ENCODE measurements around the gene FLRT2. TPM values are rescaled to one million over a fixed set of nuclear protein-coding genes. Genes with fewer than 3 reads are reported as not detected.

The FLRT2 gene, protein sequence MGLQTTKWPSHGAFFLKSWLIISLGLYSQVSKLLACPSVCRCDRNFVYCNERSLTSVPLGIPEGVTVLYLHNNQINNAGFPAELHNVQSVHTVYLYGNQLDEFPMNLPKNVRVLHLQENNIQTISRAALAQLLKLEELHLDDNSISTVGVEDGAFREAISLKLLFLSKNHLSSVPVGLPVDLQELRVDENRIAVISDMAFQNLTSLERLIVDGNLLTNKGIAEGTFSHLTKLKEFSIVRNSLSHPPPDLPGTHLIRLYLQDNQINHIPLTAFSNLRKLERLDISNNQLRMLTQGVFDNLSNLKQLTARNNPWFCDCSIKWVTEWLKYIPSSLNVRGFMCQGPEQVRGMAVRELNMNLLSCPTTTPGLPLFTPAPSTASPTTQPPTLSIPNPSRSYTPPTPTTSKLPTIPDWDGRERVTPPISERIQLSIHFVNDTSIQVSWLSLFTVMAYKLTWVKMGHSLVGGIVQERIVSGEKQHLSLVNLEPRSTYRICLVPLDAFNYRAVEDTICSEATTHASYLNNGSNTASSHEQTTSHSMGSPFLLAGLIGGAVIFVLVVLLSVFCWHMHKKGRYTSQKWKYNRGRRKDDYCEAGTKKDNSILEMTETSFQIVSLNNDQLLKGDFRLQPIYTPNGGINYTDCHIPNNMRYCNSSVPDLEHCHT
- total RNA-seq, result 86.5 and 139 TPM in 2 replicates

DNA sequence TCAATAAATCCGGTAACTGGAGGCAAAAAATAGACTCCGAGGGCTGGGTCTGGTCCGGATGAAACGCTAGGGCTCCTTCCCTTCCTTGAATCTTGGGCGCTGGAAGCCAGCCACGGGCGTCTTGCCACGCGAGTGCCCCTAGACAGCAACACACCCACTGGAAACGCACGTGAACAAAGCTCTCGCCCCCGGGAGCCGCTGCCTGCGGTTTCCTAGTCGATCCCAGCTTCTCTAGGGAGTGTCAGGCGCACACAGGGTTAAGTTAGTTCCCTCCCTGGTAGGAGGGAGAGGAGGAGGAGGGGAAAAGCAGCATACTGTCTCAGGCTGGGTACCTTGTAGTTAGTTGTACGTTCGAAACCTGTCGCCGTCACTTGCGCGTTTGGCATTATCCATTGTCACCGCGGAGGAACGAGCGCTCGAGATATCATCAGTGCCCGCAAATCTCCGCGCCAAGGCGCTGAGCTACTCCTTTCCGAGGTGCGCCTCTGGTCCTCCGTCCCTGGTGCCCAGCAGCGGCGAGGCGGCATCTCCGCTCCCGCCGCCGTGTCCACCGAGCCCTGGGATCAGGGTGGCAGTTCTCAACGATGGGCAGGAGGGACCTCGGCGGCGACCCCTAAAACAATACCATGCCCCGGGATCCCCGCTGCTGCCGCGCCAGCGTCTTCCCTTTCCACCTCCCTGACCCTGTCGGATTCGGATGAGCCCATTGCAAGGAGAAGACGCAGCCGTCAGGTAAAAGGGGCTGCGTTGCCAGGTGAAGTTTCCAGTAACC lies at the start of gene FLRT2:
Gene FLRT2 (plus strand): TSS at position 342 of the 772 bp plus-strand sequence. CDS start 91,371 bp downstream, outside the sequence.
- peak; percentile 90 to 98 for DNase-seq (ENCODE audit: low read depth in 2 of 2)

DNA sequence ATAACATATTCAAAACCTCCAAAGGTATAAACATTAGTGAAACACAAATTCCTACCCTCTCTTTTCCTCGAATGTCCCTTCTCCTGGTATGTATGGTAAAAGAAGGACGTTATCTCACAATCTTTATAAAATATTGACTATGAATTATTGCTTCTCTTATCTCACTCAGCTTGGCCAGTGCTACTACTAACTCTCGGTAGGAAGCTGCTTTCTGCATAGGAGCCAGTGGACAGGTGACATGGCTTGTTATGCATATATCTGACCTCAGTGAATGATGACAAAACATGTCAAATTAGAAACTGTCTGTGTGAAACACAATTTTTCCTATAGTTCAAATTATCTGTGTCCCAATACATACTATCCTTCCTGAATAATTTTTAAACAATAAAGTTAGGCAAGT lies 48.5 kb upstream of the FLRT2 start:
- DNase-seq (ENCODE audit: low read depth in 2 of 2), result no peak

DNA sequence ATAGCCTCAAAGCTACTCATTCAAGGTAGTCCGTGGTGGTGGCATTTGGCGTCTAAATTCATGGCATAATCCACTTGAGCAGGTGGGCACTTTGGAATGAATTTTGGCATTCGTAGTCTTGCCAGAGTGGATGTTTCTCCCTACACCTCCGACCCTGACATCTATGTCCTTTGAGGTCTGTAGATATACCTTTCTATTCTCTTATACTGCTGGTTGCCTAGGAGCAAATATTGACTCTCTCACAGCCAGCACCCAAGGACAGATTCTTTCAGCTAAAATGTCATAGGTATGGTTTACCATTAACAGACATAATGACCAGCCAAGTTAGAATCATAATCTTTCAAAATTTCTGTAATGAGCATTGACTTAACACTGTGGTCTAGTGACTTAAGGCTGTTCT lies 47.4 kb upstream of the FLRT2 start:
- DNase-seq (ENCODE audit: low read depth in 2 of 2), result no peak

DNA sequence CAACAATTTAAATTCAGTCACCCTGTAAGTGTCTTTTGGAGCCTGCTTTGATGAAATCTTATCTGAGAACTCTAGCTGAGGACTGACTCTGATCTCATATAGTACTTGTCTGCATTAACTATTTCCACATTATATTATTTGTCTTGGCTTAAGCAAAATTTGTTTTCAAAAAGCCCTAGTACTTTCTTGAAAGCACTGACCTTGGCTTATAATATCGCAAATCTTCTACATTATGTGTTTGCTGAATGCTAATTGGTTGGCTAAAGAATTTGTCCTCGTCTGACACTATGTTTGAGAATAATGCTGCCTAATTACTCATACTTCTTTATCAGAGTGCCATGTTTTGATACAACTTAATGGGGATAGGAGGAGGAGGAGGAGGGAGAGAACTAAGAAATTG lies 46.9 kb upstream of the FLRT2 start:
- DNase-seq (ENCODE audit: low read depth in 2 of 2), result no peak

DNA sequence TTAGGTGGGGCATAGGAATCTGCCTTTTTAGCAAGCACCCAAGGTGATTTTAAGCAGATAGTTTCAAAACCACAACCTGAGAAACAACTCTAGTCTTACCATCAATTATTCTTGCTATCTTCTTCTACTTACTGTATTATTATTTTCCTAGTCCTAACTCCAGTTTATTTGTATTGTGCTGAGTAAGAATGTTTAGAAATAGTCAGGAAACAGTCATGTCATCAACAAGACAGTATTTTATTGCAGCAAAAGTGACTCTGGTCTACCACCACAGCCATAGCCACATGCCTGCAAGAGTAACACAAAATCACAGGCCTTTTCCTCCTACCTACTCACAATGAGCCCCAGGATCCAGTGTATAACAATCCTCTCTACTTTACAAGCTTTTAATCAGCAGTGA lies 46.3 kb upstream of the FLRT2 start:
- peak in 1 of 2 donors; percentile 10 for DNase-seq (ENCODE audit: low read depth in 2 of 2)

DNA sequence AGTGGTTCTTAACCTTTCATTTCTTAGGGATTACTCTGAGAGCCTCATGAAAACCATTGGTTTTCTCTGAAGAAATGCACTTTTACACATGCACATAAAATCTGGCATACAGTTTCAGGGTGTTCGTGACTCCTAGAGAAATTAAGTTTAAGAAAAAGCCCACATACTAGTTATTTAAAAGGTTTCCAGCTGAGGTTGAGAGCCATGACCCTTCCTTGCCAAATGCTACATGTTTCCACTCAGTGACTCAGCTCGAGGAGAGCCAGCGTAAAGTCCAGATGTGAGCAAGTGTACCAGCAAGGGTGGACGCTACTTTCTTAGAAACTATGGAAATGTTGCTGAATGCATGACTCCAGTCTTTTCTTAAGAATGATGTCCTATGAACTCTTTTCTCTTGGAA lies 42.7 kb upstream of the FLRT2 start:
- DNase-seq (ENCODE audit: low read depth in 2 of 2), result peak in 1 of 2 donors; percentile 3

DNA sequence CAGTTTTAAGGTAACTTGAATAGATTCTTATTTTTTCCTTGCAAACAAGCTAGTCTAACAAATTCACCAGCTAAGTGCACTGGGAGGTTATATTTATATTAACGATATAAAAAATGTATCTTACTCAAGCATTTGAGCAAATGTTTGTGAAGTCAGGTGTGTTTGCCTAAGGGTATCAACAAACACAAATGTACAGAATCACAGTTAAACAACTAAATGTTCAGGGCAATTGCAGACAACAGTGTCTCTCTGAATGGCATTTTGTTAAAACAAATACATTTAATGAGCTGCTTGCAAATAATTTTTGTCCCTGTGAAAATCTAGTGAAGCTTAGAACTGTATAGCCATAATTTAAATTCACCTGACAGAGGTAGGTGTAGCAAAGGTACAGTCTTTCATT lies 28.2 kb upstream of the FLRT2 start:
- DNase-seq (ENCODE audit: low read depth in 2 of 2), result no peak

DNA sequence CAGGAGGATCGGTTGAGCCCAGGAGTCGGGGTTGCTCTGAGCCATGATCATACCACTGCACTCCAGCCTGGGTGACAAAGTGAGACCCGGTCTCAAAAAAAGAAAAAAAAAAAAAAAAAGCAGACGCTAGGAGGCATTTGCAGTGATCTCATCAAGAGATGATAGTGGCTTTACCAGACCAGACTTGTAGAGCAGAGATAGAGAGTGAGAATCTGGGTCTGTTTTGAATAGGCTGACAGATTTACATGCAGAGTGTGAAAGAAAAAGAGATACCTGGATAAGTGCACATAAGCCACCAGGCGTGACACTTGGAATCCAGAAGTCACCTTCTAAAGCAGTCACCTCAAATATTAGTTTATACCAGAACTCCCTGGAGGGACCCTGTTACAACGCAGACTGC lies 21.1 kb upstream of the FLRT2 start:
- no peak for DNase-seq (ENCODE audit: low read depth in 2 of 2)

DNA sequence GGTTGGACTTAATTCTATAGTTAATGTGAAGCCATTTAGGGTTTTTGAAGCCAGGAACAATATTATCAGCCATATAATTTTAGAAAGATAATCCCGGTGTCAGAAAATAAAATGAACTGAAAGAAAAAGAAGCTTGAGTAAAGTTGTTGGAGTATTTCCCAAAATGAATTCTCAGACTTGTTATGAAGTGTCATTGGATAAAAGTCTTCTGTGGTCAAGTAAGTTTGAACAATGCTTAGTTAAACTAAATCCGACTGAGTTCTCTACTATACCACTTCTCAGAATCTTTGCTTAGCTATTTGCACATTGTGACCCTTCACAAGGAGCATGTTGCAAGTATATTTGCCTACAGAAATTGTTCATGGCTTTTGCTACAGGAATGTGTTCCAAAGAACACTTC lies 17.5 kb upstream of the FLRT2 start:
- no peak for DNase-seq (ENCODE audit: low read depth in 2 of 2)

DNA sequence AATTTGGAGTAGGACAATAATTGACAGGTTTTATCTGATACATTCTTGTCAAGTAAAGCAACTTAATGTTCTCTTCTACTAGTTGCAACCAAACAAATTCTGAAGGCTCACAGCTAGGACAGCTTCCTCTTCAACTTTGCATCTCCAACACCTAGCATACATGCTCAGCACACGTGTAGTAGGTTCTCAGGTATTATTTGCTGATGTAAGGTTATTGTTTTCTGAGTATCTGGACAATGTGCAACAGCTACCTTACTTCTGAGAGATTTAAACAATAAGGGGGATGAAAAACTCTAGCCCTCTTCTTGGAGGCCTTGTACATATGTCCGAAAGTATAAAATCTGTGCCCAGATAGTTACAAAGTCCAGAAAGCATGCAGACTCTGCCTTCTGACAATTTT lies 15.5 kb upstream of the FLRT2 start:
- no peak for DNase-seq (ENCODE audit: low read depth in 2 of 2)

DNA sequence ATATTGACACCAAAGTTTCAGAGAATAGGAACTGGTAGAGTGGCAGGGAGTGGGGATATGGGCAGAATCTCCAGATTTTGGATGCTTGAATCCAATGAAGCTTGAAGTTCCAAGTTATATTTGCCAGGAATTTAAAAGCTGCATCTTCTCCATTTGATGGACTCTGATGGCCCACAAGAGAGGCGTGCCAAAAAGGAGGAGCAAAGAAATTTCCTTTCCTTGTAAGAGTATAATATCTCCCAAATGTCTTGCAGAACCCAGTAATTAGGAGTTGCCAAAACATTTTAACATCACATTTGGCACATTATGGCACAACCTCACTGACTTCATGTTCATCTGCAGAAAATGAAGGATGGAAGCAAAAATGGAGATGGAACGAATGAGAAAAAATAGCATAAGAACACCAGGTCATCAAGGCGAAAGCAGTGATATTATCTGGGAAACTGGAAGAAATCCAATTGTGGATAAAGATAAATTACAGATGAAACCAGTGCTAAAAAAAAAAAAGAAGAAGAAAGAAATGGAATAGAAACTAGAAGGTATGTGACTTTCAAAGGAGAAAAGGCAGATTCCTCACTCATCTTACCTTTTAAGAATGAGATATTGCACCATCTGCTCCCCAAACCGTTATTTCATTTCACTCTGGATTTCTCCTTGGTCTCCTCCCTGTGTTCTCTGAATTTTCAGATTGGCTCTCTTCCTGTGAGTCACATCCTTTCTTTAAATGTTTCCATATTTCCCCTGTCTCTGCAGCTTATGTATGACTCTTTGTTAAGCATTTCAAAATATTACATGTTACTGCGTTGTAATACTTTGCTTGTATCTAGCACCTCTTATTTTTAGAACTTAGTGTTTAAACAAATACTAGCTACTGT lies 13.5 kb upstream of the FLRT2 start:
- DNase-seq (ENCODE audit: low read depth in 2 of 2), result peak; percentile 76 to 83

DNA sequence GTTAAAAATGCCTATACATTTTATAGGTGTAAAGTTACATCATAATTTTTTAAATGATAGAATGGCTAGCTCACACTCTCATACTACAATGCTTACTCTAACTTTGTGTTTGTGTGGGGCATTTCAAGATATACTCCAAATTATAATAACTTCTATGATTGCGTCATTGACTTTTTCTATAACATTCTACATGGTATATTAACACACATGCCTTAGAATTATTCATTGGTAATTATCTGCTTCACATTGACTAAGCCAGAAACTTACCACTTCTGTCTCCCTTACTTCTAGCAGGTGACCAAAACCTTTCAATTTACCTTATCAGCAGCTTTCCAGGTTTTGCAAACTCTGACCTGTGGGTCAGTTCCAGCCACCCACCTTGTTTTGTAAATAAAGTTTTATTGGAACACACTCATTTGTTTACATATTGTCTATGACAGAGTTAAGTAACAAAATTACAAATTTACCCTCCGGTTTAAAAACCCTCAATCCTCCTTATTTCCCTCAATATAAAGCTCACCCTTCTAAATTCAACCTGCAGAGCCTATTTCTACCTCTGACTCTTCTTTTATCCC lies 12.7 kb upstream of the FLRT2 start:
- DNase-seq (ENCODE audit: low read depth in 2 of 2), result no peak

DNA sequence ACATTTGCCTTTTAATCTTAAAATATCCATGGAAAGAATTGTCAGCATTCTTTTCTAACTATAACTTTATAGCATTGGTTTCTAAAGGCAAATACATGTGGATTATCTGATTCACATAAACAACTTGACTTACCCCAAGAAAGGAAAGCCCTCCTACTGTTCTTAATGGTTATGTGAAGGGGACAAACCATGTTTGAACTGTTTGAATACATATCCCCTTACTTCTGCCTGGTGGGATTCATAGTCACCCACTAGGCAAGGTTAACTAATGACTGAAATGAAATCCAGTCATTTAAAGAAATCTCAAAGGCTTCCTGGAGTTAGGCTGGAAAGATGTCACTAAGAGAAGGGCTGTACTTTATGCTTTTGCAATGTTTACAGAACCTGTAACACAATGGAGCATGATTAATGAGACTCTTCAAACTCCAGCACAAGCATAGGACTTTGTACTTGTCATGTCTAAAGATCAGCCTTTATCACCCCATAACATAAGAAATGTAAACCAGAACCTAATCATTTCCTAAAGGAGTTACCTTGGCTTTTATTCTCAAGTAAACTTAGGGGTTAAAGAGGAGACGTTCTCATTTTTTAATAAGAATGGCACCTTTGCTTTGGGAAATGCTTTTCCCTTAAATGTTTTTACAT lies 10.2 kb upstream of the FLRT2 start:
- peak in 1 of 2 donors; percentile 22 for DNase-seq (ENCODE audit: low read depth in 2 of 2)

DNA sequence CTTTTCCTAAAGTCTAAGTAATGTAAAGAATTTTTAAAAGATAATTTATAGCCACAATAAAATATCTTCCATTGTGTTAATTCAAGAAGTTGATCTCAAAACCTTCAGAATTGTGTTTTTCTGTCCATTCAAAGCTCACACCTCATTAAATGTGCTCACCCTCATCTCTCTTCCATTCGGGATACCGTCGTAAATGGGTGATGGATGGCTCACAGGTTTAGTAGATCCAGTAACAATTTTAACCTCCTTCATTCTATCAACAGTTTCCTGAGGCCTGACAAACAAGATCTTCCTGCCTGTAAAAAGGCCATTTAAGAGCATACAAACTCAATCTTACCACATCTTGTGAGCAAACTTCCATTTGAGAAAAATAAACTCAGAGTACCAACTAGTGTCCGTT lies 9.4 kb upstream of the FLRT2 start:
- no peak for DNase-seq (ENCODE audit: low read depth in 2 of 2)

DNA sequence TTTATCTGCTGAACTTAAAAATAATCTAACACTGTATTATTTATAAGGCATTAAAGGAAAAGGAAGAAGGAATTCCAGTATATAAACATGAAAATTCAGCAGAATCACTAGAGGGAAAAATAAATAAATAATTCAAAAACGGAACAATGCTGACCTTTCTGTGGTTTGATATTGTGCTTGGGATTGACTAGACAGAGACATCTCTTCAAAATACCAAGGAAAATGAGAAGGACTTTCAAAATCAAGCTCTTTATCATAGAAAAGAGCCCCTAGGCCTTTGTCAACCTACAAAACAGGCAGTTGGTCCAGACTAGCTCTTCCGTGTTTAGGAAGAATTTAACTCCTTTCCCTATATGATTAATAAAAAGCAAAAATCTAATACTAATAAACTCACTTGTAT lies 6.3 kb upstream of the FLRT2 start:
- DNase-seq (ENCODE audit: low read depth in 2 of 2), result no peak

DNA sequence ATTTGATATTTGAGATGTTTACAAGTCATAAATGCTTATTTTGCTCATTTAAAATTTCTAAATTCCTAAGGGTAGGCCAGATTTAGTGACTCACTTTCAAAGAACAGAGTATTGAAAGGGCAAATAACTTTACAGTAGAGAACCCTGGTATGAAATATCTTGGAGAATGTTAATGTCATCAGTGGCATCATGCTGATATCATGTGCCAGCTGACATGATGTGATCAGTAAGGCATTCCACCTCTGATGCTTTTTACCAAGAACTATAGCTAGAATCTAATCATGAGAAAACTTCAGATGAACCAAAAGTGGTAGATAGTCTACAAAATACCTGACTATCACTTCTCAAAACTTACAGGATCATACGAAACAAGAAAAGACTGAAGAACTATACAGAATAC lies 2.9 kb upstream of the FLRT2 start:
- peak; percentile 61 to 75 for DNase-seq (ENCODE audit: low read depth in 2 of 2)

DNA sequence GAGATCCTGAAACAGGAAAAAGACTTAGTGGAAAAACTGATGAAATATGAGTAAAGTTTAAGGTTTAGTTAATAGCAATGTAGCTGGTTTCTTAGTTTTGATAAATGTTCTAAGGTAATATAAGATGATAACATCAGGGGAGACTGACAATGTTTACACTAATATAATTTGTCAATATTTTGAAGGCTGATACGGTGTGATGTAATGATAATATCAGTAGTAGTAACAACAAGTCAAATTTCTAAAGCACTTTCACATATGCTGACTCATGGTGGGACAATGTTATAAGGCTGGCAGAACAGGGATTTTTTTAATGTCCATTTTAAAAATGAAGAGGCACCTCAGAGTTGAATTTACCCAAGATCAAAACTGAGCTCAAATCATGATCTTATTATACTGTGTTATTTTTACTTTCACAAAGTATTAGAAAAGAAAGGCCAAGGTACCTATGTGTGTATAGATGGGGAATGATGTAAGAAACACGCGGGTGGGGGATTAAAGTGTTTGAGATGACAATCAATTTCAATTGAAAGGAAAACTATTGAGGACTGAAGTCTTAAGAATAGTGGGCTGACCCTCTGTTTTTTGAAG lies 2.4 kb upstream of the FLRT2 start:
- DNase-seq (ENCODE audit: low read depth in 2 of 2), result peak; percentile 61 to 80

DNA sequence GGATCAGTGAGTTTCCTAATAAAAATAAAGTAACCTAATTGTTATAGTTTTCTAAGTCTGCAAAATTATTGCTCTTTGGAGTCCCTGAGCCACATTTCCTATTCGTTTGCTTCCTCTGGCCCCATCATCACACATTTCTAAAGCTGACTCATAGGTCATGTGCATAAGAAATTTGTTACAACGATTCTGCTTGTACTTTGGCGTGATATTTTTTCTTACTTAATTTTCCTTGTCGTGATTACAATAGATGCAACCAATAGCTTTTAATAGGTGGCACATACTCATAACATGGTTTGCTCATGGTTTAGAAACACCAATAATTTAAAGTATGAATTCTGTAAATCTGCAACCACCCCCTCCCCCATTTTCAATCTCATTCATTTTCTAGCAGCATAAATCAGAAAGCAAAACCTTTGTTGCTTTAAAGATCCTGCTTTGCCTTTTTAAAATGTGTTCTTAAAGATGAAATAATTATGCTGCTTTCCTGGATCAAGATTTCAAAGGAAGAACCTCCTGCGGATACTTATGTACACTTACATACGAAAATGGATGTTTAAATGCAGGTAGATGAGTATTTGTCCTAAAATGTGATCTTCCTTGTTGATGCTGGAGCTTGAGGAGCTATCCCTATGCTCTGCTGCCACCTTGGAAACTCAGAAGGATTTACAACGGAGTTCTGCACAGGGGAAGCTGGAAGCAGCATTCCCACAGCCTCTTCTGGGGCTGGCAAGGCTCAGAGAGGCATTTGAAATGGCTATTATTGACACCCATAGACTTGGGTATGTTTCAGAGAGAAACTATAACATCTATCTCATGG lies 1.7 kb upstream of the FLRT2 start:
- DNase-seq (ENCODE audit: low read depth in 2 of 2), result peak; percentile 93 to 96
